PC-3 (cell line): Measurements from ENCODE around the gene AHNAK. TPM values are rescaled to one million over a fixed set of nuclear protein-coding genes. Genes with fewer than 3 reads are reported as not detected.
"Not testable (repeated sequence)": the region's sequence is repeated elsewhere in the genome, so short reads cannot be mapped to it uniquely, and the experiment has no call there.

Source experiments
- ATAC-seq: fragments of 200-7000 bp; cut with Tn5 transposase; 2 replicates; pipeline ENCODE4 v1.9.1; 2020; ENCODE audit warnings: mild to moderate bottlenecking, moderate library complexity
- BruUV-seq: library from RNA; stranded (reverse); fragments of 400-500 nt; replicated peaks from 2 replicates; lab custom pipeline; 2021; lab: Mats Ljungman, UMichigan
- CTCF ChIA-PET: fragments of 300-600 bp; sonication (Branson Sonifier 250); formaldehyde crosslinking; loops from one replicate; lab custom pipeline; 2022; ENCODE audit warnings: antibody characterized with exemption; lab: Charles Lee
- POLR2A ChIA-PET: fragments of 300-600 bp; sonication (Branson Sonifier 250); formaldehyde crosslinking; loops from one replicate; lab custom pipeline; 2022; ENCODE audit warnings: antibody characterized with exemption; ENCODE audit not compliant: unreplicated experiment; lab: Charles Lee
- DNase-seq: peaks from one replicate; pipeline ENCODE4 v3.0.0-alpha.2; 2015
- H2AFZ ChIP-seq: fragments of 300-600 bp; sonication (generic); 2 replicates; pipeline ENCODE4 v1.6.0; 2016; ENCODE audit warnings: antibody characterized with exemption, low read length
- H3F3A ChIP-seq: fragments of 300-600 bp; sonication (generic); one replicate; pipeline ENCODE4 v1.6.0; 2017; ENCODE audit warnings: antibody characterized with exemption, low read length, control low read depth, mild to moderate bottlenecking; ENCODE audit not compliant: unreplicated experiment
- H3K27ac ChIP-seq: fragments of 300-600 bp; sonication (generic); 2 replicates; pipeline ENCODE4 v1.5.1; 2016; ENCODE audit warnings: mild to moderate bottlenecking, low read length
- H3K27me3 ChIP-seq: fragments of 300-600 bp; sonication (generic); 2 replicates; pipeline ENCODE4 v1.6.1; 2016; ENCODE audit warnings: low read length, mixed read lengths
- H3K36me3 ChIP-seq: fragments of 300-600 bp; sonication (generic); 2 replicates; pipeline ENCODE4 v1.6.1; 2016; ENCODE audit warnings: low read depth, mixed run types, low read length, mixed read lengths
- H3K4me1 ChIP-seq: fragments of 300-600 bp; sonication (generic); 2 replicates; pipeline ENCODE4 v1.5.1; 2016; ENCODE audit warnings: low read length; ENCODE audit not compliant: insufficient read depth
- H3K4me2 ChIP-seq: fragments of 300-600 bp; sonication (generic); 2 replicates; pipeline ENCODE4 v1.6.0; 2016; ENCODE audit warnings: low read length
- H3K4me3 ChIP-seq: fragments of 300-600 bp; sonication (generic); 2 replicates; pipeline ENCODE4 v1.5.1; 2016; ENCODE audit warnings: mild to moderate bottlenecking, low read length, mixed read lengths
- H3K79me2 ChIP-seq: fragments of 300-600 bp; sonication (generic); 2 replicates; pipeline ENCODE4 v1.6.1; 2017; ENCODE audit warnings: low read length, mixed read lengths
- H3K9ac ChIP-seq: fragments of 300-600 bp; sonication (generic); 2 replicates; pipeline ENCODE4 v1.6.0; 2016; ENCODE audit warnings: mild to moderate bottlenecking, low read length
- H3K9me2 ChIP-seq: fragments of 300-600 bp; sonication (generic); replicated peaks from 2 replicates; pipeline ENCODE4 v1.6.1; 2016; ENCODE audit warnings: mixed run types, low read length, mixed read lengths
- H3K9me3 ChIP-seq: fragments of 300-600 bp; sonication (generic); 2 replicates; pipeline ENCODE4 v1.6.1; 2016; ENCODE audit warnings: low read length, mixed read lengths
- H4K20me1 ChIP-seq: fragments of 300-600 bp; sonication (generic); 2 replicates; pipeline ENCODE4 v1.6.1; 2016; ENCODE audit warnings: low read length, mixed read lengths
- CTCF ChIP-seq: fragments of 300-600 bp; sonication (generic); conservative IDR thresholded peaks from 2 replicates; pipeline ENCODE4 v1.5.1; 2017; ENCODE audit warnings: antibody characterized with exemption, low read depth, mild to moderate bottlenecking, low read length
- EZH2 ChIP-seq: fragments of 300-600 bp; sonication (generic); IDR thresholded peaks from one replicate; pipeline ENCODE4 v1.6.1; 2017; ENCODE audit warnings: antibody characterized with exemption, mild to moderate bottlenecking, low read length; ENCODE audit not compliant: unreplicated experiment
- EZH2phosphoT487 ChIP-seq: fragments of 300-600 bp; sonication (generic); IDR thresholded peaks from 2 replicates; pipeline ENCODE4 v1.6.1; 2018; ENCODE audit warnings: mild to moderate bottlenecking, antibody characterized with exemption, low read length, borderline replicate concordance
- intact Hi-C: fragments of 100-400 bp; cut with micrococcal nuclease; formaldehyde crosslinking; loops from 2 replicates; pipeline ENCODE4 v1.9.0; 2023
- total RNA-seq: library from RNA; depleted of rRNA; stranded (reverse); fragments of >200 nt; gene quantifications from 2 replicates; pipeline ENCODE4 v1.2.3, GENCODE V29; 2014

The AHNAK gene
- total RNA-seq, 1 experiment from 2014 or later: 287 TPM

- Histone ChIP-seq H4K20me1 (no peaks in the 10 kb centered on the region), H3K9me3 (no peaks in the 10 kb centered on the region), H3K4me3 (no peak overlapping the region), H3K9me2 (no peaks in the 10 kb centered on the region), H3K79me2 (peaks cover 35% of the 10 kb centered on the region), H3K27ac (no peak overlapping the region), H3K36me3 (peaks cover 21% of the 10 kb centered on the region), H3K4me1 (peaks cover 25% of the 10 kb centered on the region), H2AFZ (no peak overlapping the region), H3K27me3 (no peaks in the 10 kb centered on the region), H3K9ac (no peak overlapping the region), H3K4me2 (0 out of 2 replicates have a peak overlapping the region, but pooled peaks have one; percentile 80), H3F3A (peaks cover 7% of the 10 kb centered on the region)
- ChIA-PET POLR2A (no interaction called here), CTCF (no interaction called here)
- DNase-seq (peak; percentile 39), ATAC-seq (no peak)
- intact Hi-C loops: no loop called here
- BruUV-seq: no TSS peak
- TF ChIP-seq EZH2phosphoT487 (no peak), CTCF (peak; percentile 59), EZH2 (no peak)
These were observed 42.5 kb upstream of the AHNAK start for GRCh38 chr11:62588966-62589637.

GRCh38 chr11:62585356-62585755 lies 38.8 kb upstream of the AHNAK start:
- intact Hi-C loops, H3K27ac ChIP-seq, H3K9ac ChIP-seq, BruUV-seq, H3K9me3 ChIP-seq, ATAC-seq, H3K4me2 ChIP-seq, H3K9me2 ChIP-seq, H2AFZ ChIP-seq, CTCF ChIA-PET, DNase-seq, H3K27me3 ChIP-seq, H3K4me3 ChIP-seq, H4K20me1 ChIP-seq, POLR2A ChIA-PET, H3F3A ChIP-seq: not testable (repeated sequence)
- H3K36me3 ChIP-seq: peaks cover 21% of the 10 kb centered on the region
- peaks cover 12% of the 10 kb centered on the region for H3K4me1 ChIP-seq
- H3K79me2 ChIP-seq: peaks cover 33% of the 10 kb centered on the region

GRCh38 chr11:62581735-62582134 lies 35.1 kb upstream of the AHNAK start:
- intact Hi-C loops: not testable (repeated sequence)

More at GRCh38 chr11:62581735-62582134, 35.1 kb upstream of the AHNAK start:
- H3K4me2 ChIP-seq, CTCF ChIA-PET, DNase-seq, ATAC-seq, H3K9me3 ChIP-seq, H3K27ac ChIP-seq, H3K4me3 ChIP-seq, POLR2A ChIA-PET, BruUV-seq, H3K27me3 ChIP-seq, H3K9ac ChIP-seq, H3F3A ChIP-seq, H4K20me1 ChIP-seq, H3K9me2 ChIP-seq, H2AFZ ChIP-seq, H3K4me1 ChIP-seq: not testable (repeated sequence)
- H3K36me3 ChIP-seq: peaks cover 25% of the 10 kb centered on the region
- peaks cover 16% of the 10 kb centered on the region; the same call in 1 of the 2 replicates for H3K79me2 ChIP-seq
